Measurements from ENCODE around the gene FJX1. TPM values are rescaled to one million over a fixed set of nuclear protein-coding genes. Genes with fewer than 3 reads are reported as not detected.

FJX1 gene
- polyA plus RNA-seq, 3 donors = 0.05 TPM; not detected in 2

DNA sequence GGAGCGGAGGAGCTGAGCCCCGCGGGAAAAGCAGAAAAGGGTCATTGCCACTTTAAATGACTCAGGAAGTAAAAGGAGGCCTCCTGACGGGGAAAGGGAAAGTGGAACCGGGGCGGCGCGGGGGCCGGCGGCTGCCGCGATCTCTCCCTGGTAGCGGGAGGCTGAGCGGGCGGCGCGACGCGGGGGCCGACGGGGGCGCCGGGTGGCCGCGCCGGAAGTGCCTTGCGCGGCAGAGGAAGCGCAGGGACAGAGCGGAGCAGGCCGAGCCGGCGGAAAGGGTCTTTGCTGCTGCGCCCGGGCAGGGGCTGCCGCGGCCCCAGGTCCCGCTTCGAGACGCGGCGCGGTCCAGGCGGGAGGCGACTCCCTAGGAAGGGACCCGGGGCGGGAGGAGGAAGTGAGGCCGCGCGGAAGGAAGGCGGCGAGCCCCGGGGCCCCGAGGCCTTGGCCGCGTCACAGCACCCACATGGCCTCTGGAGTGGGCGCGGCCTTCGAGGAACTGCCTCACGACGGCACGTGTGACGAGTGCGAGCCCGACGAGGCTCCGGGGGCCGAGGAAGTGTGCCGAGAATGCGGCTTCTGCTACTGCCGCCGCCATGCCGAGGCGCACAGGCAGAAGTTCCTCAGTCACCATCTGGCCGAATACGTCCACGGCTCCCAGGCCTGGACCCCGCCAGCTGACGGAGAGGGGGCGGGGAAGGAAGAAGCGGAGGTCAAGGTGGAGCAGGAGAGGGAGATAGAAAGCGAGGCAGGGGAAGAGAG lies 44.6 kb downstream of the FJX1 start, which contains the start of gene TRIM44:
Gene TRIM44 (plus strand): TSS at position 127 of the 759 bp plus-strand sequence. CDS start 337 bp downstream, at position 464.
- peaks cover 10 to 34% (median 31%) of the 10 kb centered on the region in 3 donors for H3K27me3 Mint-ChIP-seq (ENCODE audit: low read depth in 3 of 3)
- H3K27ac Mint-ChIP-seq = peak within 1 kb of the TSS; percentile 92 to 99 (median 99)
- 5% methylated on average over 81 of the region's 82 CpGs for WGBS (ENCODE audit: insufficient coverage)
- peaks cover 46% of the 10 kb centered on the region for H3K79me2 ChIP-seq (ENCODE audit: insufficient read depth, low read length)
- H3K9me3 Mint-ChIP-seq = peaks cover 20 to 42% (median 40%) of the 10 kb centered on the region in 7 donors
- peaks cover 23 to 25% of the 10 kb centered on the region in 2 donors for H3K9me3 ChIP-seq (replicated peaks in 1 of 2; ENCODE audit: control insufficient read depth in 1 of 2, insufficient read depth in 1 of 2, low read length in 2 of 2)
- TF ChIP-seq, protein P1, sequence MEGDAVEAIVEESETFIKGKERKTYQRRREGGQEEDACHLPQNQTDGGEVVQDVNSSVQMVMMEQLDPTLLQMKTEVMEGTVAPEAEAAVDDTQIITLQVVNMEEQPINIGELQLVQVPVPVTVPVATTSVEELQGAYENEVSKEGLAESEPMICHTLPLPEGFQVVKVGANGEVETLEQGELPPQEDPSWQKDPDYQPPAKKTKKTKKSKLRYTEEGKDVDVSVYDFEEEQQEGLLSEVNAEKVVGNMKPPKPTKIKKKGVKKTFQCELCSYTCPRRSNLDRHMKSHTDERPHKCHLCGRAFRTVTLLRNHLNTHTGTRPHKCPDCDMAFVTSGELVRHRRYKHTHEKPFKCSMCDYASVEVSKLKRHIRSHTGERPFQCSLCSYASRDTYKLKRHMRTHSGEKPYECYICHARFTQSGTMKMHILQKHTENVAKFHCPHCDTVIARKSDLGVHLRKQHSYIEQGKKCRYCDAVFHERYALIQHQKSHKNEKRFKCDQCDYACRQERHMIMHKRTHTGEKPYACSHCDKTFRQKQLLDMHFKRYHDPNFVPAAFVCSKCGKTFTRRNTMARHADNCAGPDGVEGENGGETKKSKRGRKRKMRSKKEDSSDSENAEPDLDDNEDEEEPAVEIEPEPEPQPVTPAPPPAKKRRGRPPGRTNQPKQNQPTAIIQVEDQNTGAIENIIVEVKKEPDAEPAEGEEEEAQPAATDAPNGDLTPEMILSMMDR (IDR thresholded peaks at IDR 0.05) = no peak
- peaks cover 5% of the 10 kb centered on the region for H4K20me1 ChIP-seq (ENCODE audit: insufficient read depth, low read length)
- H3K36me3 Mint-ChIP-seq = peaks cover 26 to 30% of the 10 kb centered on the region in 2 donors
- H3K27ac ChIP-seq (ENCODE audit: low read depth in 1 of 2, low read length in 2 of 2) = peak within 1 kb of the TSS; percentile 95 to 96
- H3K27me3 ChIP-seq (ENCODE audit: control insufficient read depth in 2 of 2, insufficient read depth in 2 of 2, low read length in 2 of 2) = peaks cover 10 to 20% of the 10 kb centered on the region in 2 donors
- H2AFZ ChIP-seq (ENCODE audit: insufficient read depth, low read depth, low read length, poor library complexity, severe bottlenecking) = peak within 1 kb of the TSS; percentile 96
- peak within 1 kb of the TSS; percentile 79 to 95 (median 92) for H3K4me3 ChIP-seq (replicated peaks in 1 of 3; ENCODE audit: low read depth in 2 of 3, low read length in 3 of 3)
- peaks cover 30% of the 10 kb centered on the region for H3K4me1 Mint-ChIP-seq
- H3K4me2 ChIP-seq (replicated peaks; ENCODE audit: extremely low read depth, low read length, poor library complexity, severe bottlenecking) = peak within 1 kb of the TSS; percentile 96
- peak within 1 kb of the TSS; percentile 91 to 98 for H3K4me3 Mint-ChIP-seq
- peaks cover 0 to 8% of the 10 kb centered on the region in 2 donors for H3K36me3 ChIP-seq (replicated peaks in 1 of 2; ENCODE audit: control insufficient read depth in 1 of 2, insufficient read depth in 2 of 2, low read length in 2 of 2)
- peaks cover 20 to 23% of the 10 kb centered on the region in 2 donors for H3K4me1 ChIP-seq (ENCODE audit: control insufficient read depth in 1 of 2, insufficient read depth in 2 of 2, low read length in 2 of 2)
- DNase-seq = peak; percentile 85 to 93 (median 92)
- intact Hi-C loops (cut with micrococcal nuclease) = loop anchor here (2.0 to 5.0 kb wide), 2 partner anchors 484 to 626 kb away; partner anchors contain the start of gene COMMD9 (in 1 of the 2)
- H3K9ac ChIP-seq (ENCODE audit: insufficient read depth, low read length, poor library complexity, severe bottlenecking) = peak within 1 kb of the TSS; percentile 96

DNA sequence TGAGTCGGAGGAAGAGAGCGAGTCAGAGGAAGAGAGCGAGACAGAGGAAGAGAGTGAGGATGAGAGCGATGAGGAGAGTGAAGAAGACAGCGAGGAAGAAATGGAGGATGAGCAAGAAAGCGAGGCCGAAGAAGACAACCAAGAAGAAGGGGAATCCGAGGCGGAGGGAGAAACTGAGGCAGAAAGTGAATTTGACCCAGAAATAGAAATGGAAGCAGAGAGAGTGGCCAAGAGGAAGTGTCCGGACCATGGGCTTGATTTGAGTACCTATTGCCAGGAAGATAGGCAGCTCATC lies 45.1 kb downstream of the FJX1 start:
- 85% methylated on average over 9 of the region's 10 CpGs for WGBS (ENCODE audit: insufficient coverage)
- H3K9me3 Mint-ChIP-seq = peaks cover 22 to 45% (median 38%) of the 10 kb centered on the region in 7 donors
- Histone ChIP-seq H3K27me3 (ENCODE audit: control insufficient read depth in 2 of 2, insufficient read depth in 2 of 2, low read length in 2 of 2) (peaks cover 10 to 15% of the 10 kb centered on the region in 2 donors), H4K20me1 (ENCODE audit: insufficient read depth, low read length) (peaks cover 10% of the 10 kb centered on the region), H2AFZ (ENCODE audit: insufficient read depth, low read depth, low read length, poor library complexity, severe bottlenecking) (peak overlapping the region; percentile 96), H3K4me1 (ENCODE audit: control insufficient read depth in 1 of 2, insufficient read depth in 2 of 2, low read length in 2 of 2) (peaks cover 20 to 23% of the 10 kb centered on the region in 2 donors), H3K4me3 (replicated peaks in 1 of 3; ENCODE audit: low read depth in 2 of 3, low read length in 3 of 3) (peak overlapping the region; percentile 4 to 95 (median 79)), H3K27ac (ENCODE audit: low read depth in 1 of 2, low read length in 2 of 2) (peak overlapping the region; percentile 95 to 96), H3K4me2 (replicated peaks; ENCODE audit: extremely low read depth, low read length, poor library complexity, severe bottlenecking) (peak overlapping the region; percentile 96), H3K9me3 (replicated peaks in 1 of 2; ENCODE audit: control insufficient read depth in 1 of 2, insufficient read depth in 1 of 2, low read length in 2 of 2) (peaks cover 23 to 25% of the 10 kb centered on the region in 2 donors), H3K79me2 (ENCODE audit: insufficient read depth, low read length) (peaks cover 51% of the 10 kb centered on the region), H3K36me3 (replicated peaks in 1 of 2; ENCODE audit: control insufficient read depth in 1 of 2, insufficient read depth in 2 of 2, low read length in 2 of 2) (peaks cover 0 to 13% of the 10 kb centered on the region in 2 donors), H3K9ac (ENCODE audit: insufficient read depth, low read length, poor library complexity, severe bottlenecking) (peak overlapping the region; percentile 96)
- no peak for DNase-seq
- H3K36me3 Mint-ChIP-seq = peaks cover 31 to 35% of the 10 kb centered on the region in 2 donors
- peak overlapping the region; percentile 67 to 84 for H3K4me3 Mint-ChIP-seq
- peak overlapping the region; percentile 92 to 99 (median 99) for H3K27ac Mint-ChIP-seq
- TF ChIP-seq, protein P1 (IDR thresholded peaks at IDR 0.05) = no peak
- H3K4me1 Mint-ChIP-seq = peaks cover 30% of the 10 kb centered on the region
- intact Hi-C loops (cut with micrococcal nuclease) = loop anchor here (2.0 to 5.0 kb wide), 2 partner anchors 484 to 625 kb away; partner anchors contain the start of gene COMMD9 (in 1 of the 2)
- H3K27me3 Mint-ChIP-seq (ENCODE audit: low read depth in 3 of 3) = peaks cover 9 to 31% (median 30%) of the 10 kb centered on the region in 3 donors

Measured in CD14-positive monocyte (primary cell).